Liver (tissue), 3 donors: ENCODE measurements around the gene DLX2.

Source experiments
- FOXA1 ChIP-seq: IDR thresholded peaks from 2 replicates; pipeline ENCODE4 v1.6.1; 2016; ENCODE audit warnings: antibody characterized with exemption
- TAF1 ChIP-seq: conservative IDR thresholded peaks from 2 replicates; pipeline ENCODE4 v1.6.1; 2016; ENCODE audit warnings: antibody characterized with exemption, mild to moderate bottlenecking
- TF ChIP-seq, protein P1 (sequence below): fragments of 150-350 bp; IDR thresholded peaks from 2 replicates; pipeline ENCODE4 v1.5.1; 2017; ENCODE audit warnings: improper control_type of control experiment, low read depth, low read length; ENCODE audit not compliant: missing input control
- TF ChIP-seq, protein P2 (sequence below): IDR thresholded peaks from 2 replicates; pipeline ENCODE4 v1.6.1; 2016; ENCODE audit warnings: antibody characterized with exemption
- donor health status: healthy.
- donor health status: healthy.

DNA sequence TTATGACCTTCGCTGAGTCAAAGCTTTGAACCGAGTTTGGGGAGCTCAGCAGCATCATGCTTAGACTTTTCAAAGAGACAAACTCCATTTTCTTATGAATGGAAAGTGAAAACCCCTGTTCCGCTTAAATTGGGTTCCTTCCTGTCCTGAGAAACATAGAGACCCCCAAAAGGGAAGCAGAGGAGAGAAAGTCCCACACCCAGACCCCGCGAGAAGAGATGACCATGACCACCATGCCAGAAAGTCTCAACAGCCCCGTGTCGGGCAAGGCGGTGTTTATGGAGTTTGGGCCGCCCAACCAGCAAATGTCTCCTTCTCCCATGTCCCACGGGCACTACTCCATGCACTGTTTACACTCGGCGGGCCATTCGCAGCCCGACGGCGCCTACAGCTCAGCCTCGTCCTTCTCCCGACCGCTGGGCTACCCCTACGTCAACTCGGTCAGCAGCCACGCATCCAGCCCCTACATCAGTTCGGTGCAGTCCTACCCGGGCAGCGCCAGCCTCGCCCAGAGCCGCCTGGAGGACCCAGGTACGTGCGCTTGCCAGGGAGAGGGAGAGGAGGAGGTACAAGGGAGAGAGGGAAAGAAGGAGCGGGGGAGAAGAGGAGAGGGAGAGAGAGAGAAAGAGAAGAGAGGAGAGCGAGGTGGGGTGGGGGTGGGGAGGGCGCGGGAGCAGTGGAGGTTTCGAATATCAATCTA, 17.1 kb downstream of the DLX2 start, which contains the start of gene DLX1:
- TF ChIP-seq FOXA1 (no peak), TAF1 (no peak)
- TF ChIP-seq, protein P1, sequence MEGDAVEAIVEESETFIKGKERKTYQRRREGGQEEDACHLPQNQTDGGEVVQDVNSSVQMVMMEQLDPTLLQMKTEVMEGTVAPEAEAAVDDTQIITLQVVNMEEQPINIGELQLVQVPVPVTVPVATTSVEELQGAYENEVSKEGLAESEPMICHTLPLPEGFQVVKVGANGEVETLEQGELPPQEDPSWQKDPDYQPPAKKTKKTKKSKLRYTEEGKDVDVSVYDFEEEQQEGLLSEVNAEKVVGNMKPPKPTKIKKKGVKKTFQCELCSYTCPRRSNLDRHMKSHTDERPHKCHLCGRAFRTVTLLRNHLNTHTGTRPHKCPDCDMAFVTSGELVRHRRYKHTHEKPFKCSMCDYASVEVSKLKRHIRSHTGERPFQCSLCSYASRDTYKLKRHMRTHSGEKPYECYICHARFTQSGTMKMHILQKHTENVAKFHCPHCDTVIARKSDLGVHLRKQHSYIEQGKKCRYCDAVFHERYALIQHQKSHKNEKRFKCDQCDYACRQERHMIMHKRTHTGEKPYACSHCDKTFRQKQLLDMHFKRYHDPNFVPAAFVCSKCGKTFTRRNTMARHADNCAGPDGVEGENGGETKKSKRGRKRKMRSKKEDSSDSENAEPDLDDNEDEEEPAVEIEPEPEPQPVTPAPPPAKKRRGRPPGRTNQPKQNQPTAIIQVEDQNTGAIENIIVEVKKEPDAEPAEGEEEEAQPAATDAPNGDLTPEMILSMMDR: no peak
- TF ChIP-seq, protein P2, sequence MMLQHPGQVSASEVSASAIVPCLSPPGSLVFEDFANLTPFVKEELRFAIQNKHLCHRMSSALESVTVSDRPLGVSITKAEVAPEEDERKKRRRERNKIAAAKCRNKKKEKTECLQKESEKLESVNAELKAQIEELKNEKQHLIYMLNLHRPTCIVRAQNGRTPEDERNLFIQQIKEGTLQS: no peak
